GM18505 (cell line): Measurements from ENCODE around the gene NEU4.
"Not testable (repeated sequence)": the region's sequence is repeated elsewhere in the genome, so short reads cannot be mapped to it uniquely, and the experiment has no call there.

Experiments
- ATAC-seq: cut with Tn5 transposase; IDR thresholded peaks from one replicate; pipeline ENCODE4 v1.9.1; 2021; ENCODE audit not compliant: unreplicated experiment
- POLR2A ChIP-seq: IDR thresholded peaks from 4 replicates; pipeline ENCODE4 v1.6.1; 2011; ENCODE audit warnings: borderline replicate concordance; ENCODE audit not compliant: insufficient read depth, insufficient read length; ENCODE audit errors: extremely low read depth

Gene NEU4

GRCh38 chr2:241777686-241778627 is 31.0 kb upstream of the NEU4 start:
- no peak for TF ChIP-seq POLR2A
- no peak for ATAC-seq

GRCh38 chr2:241780939-241781569 is 27.9 kb upstream of the NEU4 start:
- no peak for TF ChIP-seq POLR2A
- ATAC-seq, result no peak

GRCh38 chr2:241782053-241782452 is 26.9 kb upstream of the NEU4 start:
- ATAC-seq, result not testable (repeated sequence)

GRCh38 chr2:241788135-241788534 is 20.9 kb upstream of the NEU4 start:
- ATAC-seq, result no peak
- TF ChIP-seq POLR2A, result no peak

- TF ChIP-seq POLR2A, result no peak
- no peak for ATAC-seq
Observed at GRCh38 chr2:241788572-241788971, 20.4 kb upstream of the NEU4 start.

GRCh38 chr2:241791385-241791784 is 17.6 kb upstream of the NEU4 start:
- not testable (repeated sequence) for ATAC-seq

- TF ChIP-seq POLR2A, result no peak
- no peak for ATAC-seq
Observed at GRCh38 chr2:241793385-241793784, 15.6 kb upstream of the NEU4 start.

- TF ChIP-seq POLR2A, result no peak
- no peak for ATAC-seq
Observed at GRCh38 chr2:241794250-241794823, 14.7 kb upstream of the NEU4 start.

- ATAC-seq, result no peak
- TF ChIP-seq POLR2A, result no peak
Observed at GRCh38 chr2:241795021-241795999, 13.7 kb upstream of the NEU4 start.

GRCh38 chr2:241796209-241796608 is 12.8 kb upstream of the NEU4 start:
- no peak for TF ChIP-seq POLR2A
- no peak for ATAC-seq

- no peak for ATAC-seq
- no peak for TF ChIP-seq POLR2A
Observed at GRCh38 chr2:241796610-241797138, 12.3 kb upstream of the NEU4 start.

- ATAC-seq, result no peak
- TF ChIP-seq POLR2A, result no peak
Observed at GRCh38 chr2:241797441-241798080, 11.4 kb upstream of the NEU4 start.
